IMR-90 (cell line): ENCODE results near the gene NAIF1. TPM values are rescaled to one million over a fixed set of nuclear protein-coding genes. Genes with fewer than 3 reads are reported as not detected.
"Not testable (repeated sequence)": the region's sequence is repeated elsewhere in the genome, so short reads cannot be mapped to it uniquely, and the experiment has no call there.

Experiments
- ATAC-seq: fragments of 200-7000 bp; cut with Tn5 transposase; 2 replicates; pipeline ENCODE4 v1.9.1; 2020; ENCODE audit warnings: low read depth, mild to moderate bottlenecking, moderate library complexity
- BruUV-seq: library from RNA; stranded (reverse); fragments of 400-500 nt; replicated peaks from 2 replicates; lab custom pipeline; 2021; lab: Mats Ljungman, UMichigan
- CTCF ChIA-PET: fragments of 300-600 bp; formaldehyde crosslinking; extraction: SDS; loops from one replicate; lab custom pipeline; 2021; ENCODE audit warnings: antibody characterized with exemption; lab: Yijun Ruan, JAX
- POLR2A ChIA-PET: fragments of 300-600 bp; sonication (Branson Sonifier 250); formaldehyde crosslinking; loops from one replicate; lab custom pipeline; 2022; ENCODE audit warnings: antibody characterized with exemption; ENCODE audit not compliant: unreplicated experiment; lab: Charles Lee
- DNase-seq: peaks from one replicate; pipeline ENCODE4 v3.0.0; 2013
- H2AFZ ChIP-seq: replicated peaks from 2 replicates; pipeline ENCODE3; 2013; ENCODE audit warnings: low read length, mild to moderate bottlenecking; ENCODE audit not compliant: poor library complexity
- H2AK5ac ChIP-seq: 2 replicates; pipeline ENCODE4 v1.6.1; 2013; ENCODE audit warnings: low read depth, low read length, inconsistent platforms
- H2AK9ac ChIP-seq: replicated peaks from 2 replicates; pipeline ENCODE3; 2013; ENCODE audit warnings: mild to moderate bottlenecking, low read depth, low read length, moderate library complexity; ENCODE audit not compliant: poor library complexity
- H2BK120ac ChIP-seq: 2 replicates; pipeline ENCODE4 v1.6.1; 2013; ENCODE audit warnings: low read depth, low read length, inconsistent platforms
- H2BK15ac ChIP-seq: 3 replicates; pipeline ENCODE4 v1.6.1; 2013; ENCODE audit warnings: low read depth, low read length, inconsistent platforms
- H2BK20ac ChIP-seq: 2 replicates; pipeline ENCODE4 v1.6.1; 2013; ENCODE audit warnings: low read depth, mild to moderate bottlenecking, inconsistent platforms, low read length, moderate library complexity
- H2BK5ac ChIP-seq: 2 replicates; pipeline ENCODE4 v1.6.1; 2013; ENCODE audit warnings: mild to moderate bottlenecking, low read depth, low read length, inconsistent platforms; ENCODE audit not compliant: poor library complexity, severe bottlenecking
- H3K14ac ChIP-seq: replicated peaks from 2 replicates; pipeline ENCODE4 v1.6.1; 2013; ENCODE audit warnings: low read depth, low read length, inconsistent platforms
- H3K18ac ChIP-seq: 2 replicates; pipeline ENCODE4 v1.6.1; 2013; ENCODE audit warnings: low read depth, low read length, control low read depth
- H3K23ac ChIP-seq: 2 replicates; pipeline ENCODE4 v1.6.1; 2013; ENCODE audit warnings: low read depth, low read length, inconsistent platforms
- H3K27ac ChIP-seq: 2 replicates; pipeline ENCODE4 v1.5.1; 2013; ENCODE audit warnings: mild to moderate bottlenecking, control low read depth, low read length; ENCODE audit not compliant: insufficient read depth
- H3K27me3 ChIP-seq: 2 replicates; pipeline ENCODE4 v1.6.1; 2013; ENCODE audit warnings: low read length; ENCODE audit not compliant: control insufficient read depth, insufficient read depth
- H3K36me3 ChIP-seq: 2 replicates; pipeline ENCODE4 v1.6.1; 2013; ENCODE audit warnings: low read length, mixed read lengths; ENCODE audit not compliant: control insufficient read depth, insufficient read depth
- H3K4ac ChIP-seq: 2 replicates; pipeline ENCODE4 v1.6.1; 2013; ENCODE audit warnings: low read depth, low read length, inconsistent platforms
- H3K4me1 ChIP-seq: 2 replicates; pipeline ENCODE4 v1.6.1; 2013; ENCODE audit warnings: low read length, mixed read lengths; ENCODE audit not compliant: control insufficient read depth, insufficient read depth
- H3K4me2 ChIP-seq: 2 replicates; pipeline ENCODE4 v1.6.1; 2013; ENCODE audit warnings: low read depth, mild to moderate bottlenecking, control low read depth, low read length, moderate library complexity
- H3K4me3 ChIP-seq: 2 replicates; pipeline ENCODE4 v1.5.1; 2013; ENCODE audit warnings: low read depth, mild to moderate bottlenecking, control low read depth, low read length, moderate library complexity; ENCODE audit not compliant: insufficient read depth
- H3K56ac ChIP-seq: 2 replicates; pipeline ENCODE4 v1.6.1; 2013; ENCODE audit warnings: low read length, inconsistent platforms; ENCODE audit not compliant: insufficient read depth; ENCODE audit errors: extremely low read depth
- H3K79me1 ChIP-seq, 2 experiments: 2 replicates each; pipeline ENCODE4 v1.6.1; 2013; ENCODE audit warnings: low read length in 2 of 2, inconsistent platforms in 1 of 2, low read depth in 1 of 2
- H3K9ac ChIP-seq: 2 replicates; pipeline ENCODE4 v1.6.1; 2013; ENCODE audit warnings: low read depth, low read length, control low read depth
- H3K9me1 ChIP-seq: 2 replicates; pipeline ENCODE4 v1.6.1; 2013; ENCODE audit warnings: low read length, inconsistent platforms; ENCODE audit not compliant: insufficient read depth
- H3K9me3 ChIP-seq: 2 replicates; pipeline ENCODE4 v1.6.1; 2013; ENCODE audit warnings: low read length; ENCODE audit not compliant: control insufficient read depth, insufficient read depth
- H4K20me1 ChIP-seq: 2 replicates; pipeline ENCODE4 v1.6.1; 2013; ENCODE audit warnings: low read length, inconsistent platforms; ENCODE audit not compliant: insufficient read depth
- H4K5ac ChIP-seq: 2 replicates; pipeline ENCODE4 v1.6.1; 2013; ENCODE audit warnings: mild to moderate bottlenecking, low read depth, low read length, control low read depth
- H4K8ac ChIP-seq, 2 experiments: 2 replicates each; pipeline ENCODE4 v1.6.1; 2013; ENCODE audit warnings: low read depth in 2 of 2, low read length in 2 of 2, control low read depth in 1 of 2, inconsistent platforms in 1 of 2
- H4K91ac ChIP-seq: 2 replicates; pipeline ENCODE4 v1.6.1; 2013; ENCODE audit warnings: low read depth, low read length, inconsistent platforms; ENCODE audit not compliant: insufficient read depth
- WGBS, 2 experiments: methylation state at CpG; one replicate each; pipeline versions ENCODE4 v1.1.5 to v1.1.7; 2013; ENCODE audit warnings: missing lambda C conversion rate in 2 of 2; ENCODE audit not compliant: insufficient read length in 1 of 2; ENCODE audit errors: extremely low coverage in 2 of 2; 5-methylcytosine and 5-hydroxymethylcytosine counted together
- dilution Hi-C: fragments of 300-500 bp; cut with HindIII; formaldehyde crosslinking; loops from one replicate; pipeline ENCODE4 v1.14.3; 2018; ENCODE audit warnings: low sequenced_read_pairs; ENCODE audit not compliant: unreplicated experiment
- in situ Hi-C: fragments of 300-500 bp; cut with MboI; formaldehyde crosslinking; loops from 3 replicates; pipeline ENCODE4 v1.14.3; 2019; ENCODE audit warnings: low sequenced_read_pairs, inconsistent platforms, mixed read lengths
- intact Hi-C: fragments of 100-400 bp; cut with micrococcal nuclease; formaldehyde crosslinking; loops from 2 replicates; pipeline ENCODE4 v1.10.0; 2022
- polyA plus RNA-seq, 3 experiments: library from polyadenylated mRNA; depleted of rRNA; stranded (reverse); fragments of >200 nt; gene quantifications; 2 replicates each; pipeline ENCODE4 v1.2.3, GENCODE V29; 2012; ENCODE audit warnings: low replicate concordance in 1 of 3
- total RNA-seq: library from RNA; depleted of rRNA; stranded (reverse); fragments of >200 nt; gene quantifications from 2 replicates; pipeline ENCODE4 v1.2.3, GENCODE V29; 2012

The NAIF1 gene
- total and polyA plus RNA-seq, 2 of the 4 experiments (the other 2 are of a cell fraction) = 9.7 to 10.1 TPM

DNA sequence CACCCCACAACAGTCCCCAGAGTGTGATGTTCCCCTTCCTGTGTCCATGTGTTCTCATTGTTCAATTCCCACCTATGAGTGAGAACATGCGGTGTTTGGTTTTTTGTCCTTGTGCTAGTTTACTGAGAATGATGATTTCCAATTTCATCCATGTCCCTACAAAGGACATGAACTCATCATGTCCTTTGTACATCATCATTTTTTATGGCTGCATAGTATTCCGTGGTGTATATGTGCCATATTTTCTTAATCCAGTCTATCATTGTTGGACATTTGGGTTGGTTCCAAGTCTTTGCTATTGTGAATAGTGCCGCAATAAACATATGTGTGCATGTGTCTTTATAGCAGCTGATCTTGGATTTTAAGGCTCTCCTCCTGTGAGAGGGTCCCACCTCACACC is 26.3 kb downstream of the NAIF1 start:
- H3K18ac ChIP-seq, H4K5ac ChIP-seq, H3K79me1 ChIP-seq, POLR2A ChIA-PET, H3K56ac ChIP-seq, H2AK5ac ChIP-seq, H3K14ac ChIP-seq, DNase-seq, H3K23ac ChIP-seq, H2BK15ac ChIP-seq, H3K4me2 ChIP-seq, H2BK120ac ChIP-seq, H2BK5ac ChIP-seq, intact Hi-C loops, H2BK20ac ChIP-seq, H4K20me1 ChIP-seq, in situ Hi-C loops, H3K4me1 ChIP-seq, BruUV-seq, H3K27me3 ChIP-seq, H3K27ac ChIP-seq, H3K36me3 ChIP-seq, H4K8ac ChIP-seq, H3K9me1 ChIP-seq, H3K4me3 ChIP-seq, dilution Hi-C loops, H3K4ac ChIP-seq, ATAC-seq, CTCF ChIA-PET, H2AK9ac ChIP-seq, H4K91ac ChIP-seq, H3K9me3 ChIP-seq, H2AFZ ChIP-seq, H3K9ac ChIP-seq: not testable (repeated sequence)
- no CpG with 5 or more reads among the region's 3 CpGs for WGBS, 2 experiments

DNA sequence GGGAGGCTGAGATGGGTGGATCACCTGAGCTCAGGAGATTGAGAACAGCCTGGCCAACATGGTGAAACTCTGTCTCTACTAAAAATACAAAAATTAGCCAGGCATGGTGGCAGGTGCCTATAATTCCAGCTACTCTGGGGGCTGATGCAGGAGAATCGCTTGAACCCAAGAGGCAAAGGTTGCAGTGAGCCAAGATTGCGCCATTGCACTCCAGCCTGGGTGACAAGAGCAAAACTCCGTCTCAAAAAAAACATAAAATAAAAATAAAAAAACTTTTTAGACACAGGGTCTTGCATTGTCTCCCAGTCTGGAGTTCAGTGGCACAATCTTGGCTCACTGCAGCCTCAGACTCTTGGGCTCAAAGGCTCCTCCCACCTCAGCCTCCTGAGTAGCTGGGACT is 30.6 kb downstream of the NAIF1 start:
- H4K20me1 ChIP-seq, H4K8ac ChIP-seq, H2AK5ac ChIP-seq, H3K4ac ChIP-seq, ATAC-seq, H3K23ac ChIP-seq, H3K9me3 ChIP-seq, H3K36me3 ChIP-seq, H3K27ac ChIP-seq, H3K79me1 ChIP-seq, H3K4me1 ChIP-seq, POLR2A ChIA-PET, H2AFZ ChIP-seq, H4K91ac ChIP-seq, in situ Hi-C loops, H4K5ac ChIP-seq, H3K18ac ChIP-seq, dilution Hi-C loops, H2BK5ac ChIP-seq, H2BK20ac ChIP-seq, H3K9me1 ChIP-seq, H2BK120ac ChIP-seq, H2BK15ac ChIP-seq, H3K9ac ChIP-seq, H3K4me3 ChIP-seq, H3K14ac ChIP-seq, BruUV-seq, DNase-seq, H3K4me2 ChIP-seq, H3K56ac ChIP-seq, H3K27me3 ChIP-seq, H2AK9ac ChIP-seq: not testable (repeated sequence)
- WGBS, 2 experiments = no CpG with 5 or more reads among the region's 3 CpGs
- CTCF ChIA-PET = interaction anchor here (0.7 to 3.3 kb wide), 2 partner anchors 9 to 93 kb away, joined by 3 to 15 read pairs; no protein-coding TSS in a partner anchor
- intact Hi-C loops = loop anchor here (5.0 kb wide), 1 partner anchor 34 kb away; no protein-coding TSS in a partner anchor
